ENCODE measurements around the gene ALOX12B. TPM values are rescaled to one million over a fixed set of nuclear protein-coding genes. Genes with fewer than 3 reads are reported as not detected.
"Not testable (repeated sequence)": the region's sequence is repeated elsewhere in the genome, so short reads cannot be mapped to it uniquely, and the experiment has no call there.

Gene ALOX12B
- total RNA-seq, 1 donor from 2014 or later, result 10.9 TPM

DNA sequence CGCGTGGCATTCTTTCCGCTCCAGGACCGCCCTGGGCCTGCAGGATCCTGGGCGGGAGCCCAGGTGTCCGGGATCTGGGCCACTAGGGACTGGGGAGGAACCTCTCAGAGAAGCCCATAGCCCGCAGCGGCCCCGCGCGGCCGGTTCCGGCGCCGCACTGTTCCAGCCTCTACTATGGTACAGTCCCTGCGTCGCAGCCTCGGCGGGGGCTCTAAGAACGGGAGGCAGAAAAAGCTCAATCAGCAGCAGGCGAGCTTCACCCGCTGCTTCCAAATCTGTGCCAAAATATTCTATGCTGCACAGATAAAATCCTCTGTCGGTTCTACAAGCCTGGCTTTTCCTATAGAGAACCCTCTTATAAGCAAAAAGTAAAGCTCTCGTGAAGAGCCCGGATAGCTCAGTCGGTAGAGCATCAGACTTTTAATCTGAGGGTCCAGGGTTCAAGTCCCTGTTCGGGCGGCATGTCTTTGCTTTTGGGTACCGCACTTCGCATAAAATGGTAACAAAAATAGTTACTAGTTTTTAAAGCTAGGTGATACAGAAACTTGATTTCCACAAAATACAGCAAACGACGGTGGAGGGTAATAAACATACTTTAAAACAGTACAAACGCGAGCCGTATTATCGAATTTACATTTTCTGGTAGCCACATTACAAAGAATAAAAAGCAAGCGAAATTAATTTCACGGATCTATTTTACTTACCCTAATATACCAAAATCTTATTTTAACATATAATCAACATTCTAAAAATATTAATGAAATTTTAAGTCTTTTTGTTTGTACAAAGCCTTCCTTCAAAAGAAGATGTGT is 31.5 kb upstream of the ALOX12B start:
- peak; percentile 95 for DNase-seq

DNA sequence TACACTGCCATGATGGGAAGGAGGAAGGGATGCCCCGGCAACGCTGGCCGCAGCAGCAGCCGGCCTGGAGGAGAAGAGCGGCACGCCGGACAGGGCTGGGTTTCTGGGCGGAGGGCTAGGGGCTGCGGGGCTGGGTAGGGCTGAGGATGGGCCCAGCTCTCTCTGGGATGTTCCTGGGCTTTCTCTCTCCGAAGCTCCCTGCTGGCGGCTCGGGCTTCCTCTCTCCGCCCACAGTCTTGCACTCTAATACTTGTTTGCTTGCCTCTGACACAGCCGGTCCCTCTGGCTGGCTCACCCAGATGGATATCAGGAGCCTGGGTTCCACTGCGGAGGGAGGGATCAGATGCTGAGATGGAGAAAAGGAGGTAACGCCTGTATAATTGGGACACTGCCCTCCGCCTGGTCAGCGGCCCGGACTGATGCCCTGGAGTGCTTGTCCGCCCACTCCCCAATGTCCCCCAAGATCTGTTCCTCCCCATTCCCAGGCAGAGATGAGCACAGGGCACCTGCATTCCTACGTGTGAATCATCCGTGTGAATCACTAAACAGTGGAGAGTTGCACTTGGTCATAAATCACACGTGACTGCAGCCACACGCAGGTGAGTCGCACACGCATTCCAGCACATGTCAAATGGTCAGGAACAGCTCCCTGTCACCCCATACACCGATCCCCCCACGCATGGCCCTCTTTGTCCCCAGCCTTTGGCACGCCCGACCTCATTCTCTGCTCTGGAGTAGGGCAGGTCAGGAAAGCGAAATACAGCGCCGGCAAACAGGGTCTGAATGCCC is 30.7 kb upstream of the ALOX12B start, which contains the start of gene ALOXE3:
ALOXE3 (minus strand) TSS at position 535 of the 789 bp plus-strand sequence; CDS start at position 11, 524 bp downstream.
- DNase-seq, result no peak

DNA sequence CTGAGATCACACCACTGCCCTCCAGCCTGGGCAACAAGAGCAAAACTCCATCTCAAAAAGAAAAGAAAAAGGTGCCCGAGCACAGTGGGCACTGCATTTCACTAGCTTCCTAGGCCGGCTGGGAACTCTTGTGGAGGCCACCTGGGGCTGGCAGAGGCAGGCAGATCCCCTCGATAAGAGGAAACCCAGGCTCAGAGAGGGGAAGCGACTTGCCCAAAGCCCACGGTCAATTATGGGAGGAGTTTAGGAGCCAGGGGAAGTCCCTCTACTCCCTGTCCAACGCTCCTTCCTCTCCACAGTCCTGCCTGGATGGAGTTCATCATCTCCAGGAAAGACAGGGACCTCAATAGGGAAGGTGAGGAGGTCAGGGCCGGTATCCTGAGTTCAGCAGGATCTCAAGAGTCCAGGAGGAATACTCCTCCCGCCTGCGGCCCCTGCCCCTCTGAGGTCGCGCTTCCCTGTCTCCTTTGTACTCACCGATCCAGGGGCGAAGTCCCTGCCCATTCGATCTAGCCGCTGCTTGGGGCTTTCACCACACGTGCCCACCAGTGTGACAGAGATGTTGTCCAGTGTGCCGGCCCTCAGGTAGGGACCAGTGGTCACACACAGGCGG is 30.0 kb upstream of the ALOX12B start:
- DNase-seq, result no peak

DNA sequence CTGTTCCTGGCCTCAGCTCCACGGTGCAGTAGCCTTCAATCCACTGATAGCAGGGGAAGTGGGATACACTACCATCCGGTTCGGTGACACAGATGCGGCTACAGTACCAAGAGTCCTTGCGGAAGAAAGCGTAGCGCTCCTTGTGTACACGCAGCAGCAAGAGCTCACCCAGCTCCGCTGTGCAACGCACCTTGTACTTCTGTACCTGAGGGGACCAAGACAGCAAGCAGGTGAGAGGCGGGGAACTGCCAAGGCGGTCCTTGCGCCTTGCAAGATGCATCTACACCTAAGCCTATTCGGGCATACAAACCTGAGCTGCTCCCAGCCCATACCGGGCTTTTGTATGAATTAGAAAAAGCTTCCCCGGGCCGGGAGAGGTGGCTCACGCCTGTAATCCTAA is 29.3 kb upstream of the ALOX12B start:
- no peak for DNase-seq

DNA sequence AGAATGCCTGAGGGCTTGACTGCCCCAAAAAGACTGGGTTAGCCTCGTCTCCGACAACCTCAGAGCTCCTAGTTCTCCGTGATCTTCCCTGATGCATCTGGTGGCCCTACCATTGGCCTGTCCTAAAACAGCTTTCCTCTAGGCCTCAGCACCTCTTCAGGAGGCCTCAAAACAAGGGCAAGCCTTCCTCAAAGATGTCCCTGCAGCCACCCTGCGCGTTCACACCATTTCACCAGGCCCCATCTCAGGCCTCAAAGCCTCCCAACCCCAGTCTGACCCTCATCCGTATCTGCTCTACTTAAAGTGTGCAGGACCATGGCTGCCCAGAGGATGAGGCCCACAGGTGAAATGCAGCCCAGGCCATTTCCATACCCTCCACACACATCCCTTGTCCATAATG is 23.4 kb upstream of the ALOX12B start:
- no peak for DNase-seq

DNA sequence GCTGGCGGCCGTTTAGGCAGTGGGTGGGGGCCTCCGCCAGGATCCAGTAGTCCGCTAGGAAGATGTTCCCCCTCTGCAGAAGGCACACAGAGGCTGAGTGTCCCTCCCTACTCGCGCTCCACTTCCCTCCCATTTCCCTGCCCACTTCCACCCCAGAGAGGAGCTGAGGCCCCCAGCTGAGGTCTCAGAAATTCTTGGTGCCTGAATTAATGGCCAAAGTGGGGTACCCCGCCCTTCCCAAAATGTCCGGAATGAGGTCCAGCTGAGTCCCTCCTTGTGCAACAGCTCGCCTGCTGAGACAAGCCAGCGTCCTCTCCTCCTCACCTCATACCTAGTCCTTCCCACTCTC is 22.9 kb upstream of the ALOX12B start:
- DNase-seq, result no peak

DNA sequence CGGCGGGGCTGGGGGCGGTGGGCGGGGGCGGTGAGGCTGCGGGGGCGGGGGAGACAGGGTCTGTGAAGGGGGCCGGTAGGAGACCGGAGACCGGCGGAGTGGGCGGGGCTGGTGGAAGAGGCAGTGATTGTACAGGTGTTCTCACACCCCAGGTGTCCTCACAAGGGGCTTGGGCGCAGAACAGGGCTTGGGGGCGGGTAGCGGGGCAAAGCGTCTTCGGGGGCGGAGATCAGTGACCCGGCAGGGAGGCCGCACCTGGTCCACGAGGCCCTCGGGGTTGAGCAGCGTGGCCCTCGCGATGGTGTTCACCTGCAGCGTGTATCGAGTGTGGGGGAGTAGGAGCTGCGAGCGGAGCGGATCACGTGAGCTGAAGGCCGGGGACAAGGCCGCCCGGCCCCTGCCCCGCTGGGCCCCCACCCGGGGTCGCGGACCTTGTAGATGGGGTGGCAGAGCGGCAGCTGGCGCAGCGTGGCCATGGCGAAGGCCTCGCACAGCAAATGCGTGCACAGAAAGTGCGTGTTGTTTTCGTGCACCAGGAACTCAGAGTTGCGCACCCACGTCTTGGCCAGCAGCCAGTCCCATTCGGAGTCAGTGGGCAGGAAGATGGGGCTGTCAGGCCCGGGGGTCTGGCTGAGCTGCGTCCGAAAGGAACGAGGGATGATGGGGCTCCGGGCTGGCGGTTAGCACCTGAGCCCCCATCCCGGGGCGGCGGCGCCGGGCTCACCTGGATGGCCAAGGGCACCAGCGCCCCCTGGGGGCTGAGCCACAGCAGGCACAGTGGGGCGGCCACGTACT is 22.3 kb upstream of the ALOX12B start:
- DNase-seq, result no peak

DNA sequence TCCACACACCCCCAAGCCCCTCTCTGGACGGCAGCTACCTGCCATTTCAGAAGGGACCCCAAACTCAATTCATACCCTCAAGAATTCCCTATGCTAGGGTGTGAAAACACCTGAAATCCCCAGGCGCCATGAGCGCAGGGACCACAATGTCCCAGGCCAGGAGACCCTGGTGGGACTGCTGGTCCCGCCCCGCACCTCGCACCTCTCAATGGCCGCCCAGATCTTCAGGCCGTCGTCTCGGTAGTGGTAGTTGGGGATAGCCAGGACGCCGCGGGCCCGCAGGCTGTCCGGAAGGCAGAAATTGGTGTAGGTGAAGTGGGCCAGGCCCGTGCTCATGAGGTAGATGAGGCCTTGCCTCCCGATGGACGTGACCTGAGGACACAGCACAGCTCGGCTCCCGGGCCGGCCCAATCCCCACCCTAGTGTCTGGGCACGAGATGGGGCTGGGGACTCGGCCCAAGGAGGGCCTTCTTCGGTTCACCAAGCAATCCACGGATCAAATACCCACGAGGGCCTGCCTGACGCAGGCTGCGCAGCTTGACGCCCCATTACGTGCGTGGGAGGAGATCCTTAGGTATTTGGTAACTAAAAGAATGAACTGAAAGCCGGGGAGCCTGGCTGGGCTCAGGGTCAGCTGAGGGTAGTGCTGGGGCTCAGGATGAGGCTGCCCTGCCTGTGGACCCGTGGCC is 21.6 kb upstream of the ALOX12B start:
- no peak for DNase-seq

DNA sequence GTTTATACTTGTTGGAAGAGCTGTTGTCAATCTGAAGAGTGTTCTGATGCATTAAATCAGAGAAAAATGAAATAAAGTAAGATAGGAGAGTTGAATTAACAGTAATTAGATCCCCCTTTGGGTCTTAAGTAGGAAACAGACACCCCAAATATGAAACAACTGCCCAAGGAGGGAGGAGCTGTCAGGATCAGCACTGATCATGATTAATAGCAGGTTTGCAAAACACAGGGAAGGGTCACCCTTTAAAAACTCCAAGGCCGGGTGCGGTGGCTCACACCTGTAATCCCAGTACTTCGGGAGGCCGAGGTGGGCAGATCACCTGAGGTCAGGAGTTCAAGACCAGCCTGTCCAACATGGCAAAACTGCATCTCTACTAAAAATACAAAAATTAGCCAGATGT is 19.5 kb upstream of the ALOX12B start:
- not testable (repeated sequence) for DNase-seq

DNA sequence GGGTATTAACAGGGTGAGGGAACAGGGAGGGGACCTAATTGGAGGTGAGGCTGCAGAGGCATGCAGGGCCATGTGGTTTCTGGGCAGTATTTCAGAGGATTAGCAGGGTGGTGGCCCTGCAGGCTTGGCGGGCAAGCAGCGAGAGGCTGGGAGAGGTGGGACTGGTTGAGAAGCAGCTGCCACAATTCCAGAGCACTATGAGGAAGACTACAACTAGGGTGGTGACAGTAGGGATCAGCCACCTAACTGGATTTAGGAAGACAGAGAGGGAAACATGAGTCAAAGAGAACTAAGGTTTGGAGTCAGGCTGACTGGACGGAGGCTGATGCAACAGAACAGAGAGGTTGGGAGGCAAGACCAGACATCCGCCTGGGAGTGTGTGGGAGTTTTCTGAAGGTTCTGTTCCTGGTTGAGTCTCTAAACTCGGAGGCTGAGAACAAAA is 18.5 kb upstream of the ALOX12B start:
- DNase-seq, result no peak

DNA sequence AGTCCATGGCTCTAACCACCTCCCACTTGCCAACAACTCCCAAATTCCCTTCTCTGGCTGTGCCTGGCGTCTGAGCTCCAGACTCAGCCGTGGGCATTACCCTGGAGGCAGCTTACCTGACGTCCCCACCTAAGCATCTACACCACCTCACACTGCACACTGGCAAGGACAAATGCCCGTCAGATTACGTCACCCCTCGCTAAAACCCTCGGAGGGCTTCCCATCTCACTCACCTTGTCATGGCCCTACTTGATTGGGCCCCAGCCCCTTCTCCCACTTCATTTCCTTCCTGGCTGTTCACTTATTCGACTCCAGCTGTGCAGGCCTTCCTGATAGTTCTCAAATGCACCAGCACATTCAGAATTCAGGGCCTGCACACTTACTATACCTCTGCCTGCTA is 17.4 kb upstream of the ALOX12B start:
- DNase-seq, result no peak

DNA sequence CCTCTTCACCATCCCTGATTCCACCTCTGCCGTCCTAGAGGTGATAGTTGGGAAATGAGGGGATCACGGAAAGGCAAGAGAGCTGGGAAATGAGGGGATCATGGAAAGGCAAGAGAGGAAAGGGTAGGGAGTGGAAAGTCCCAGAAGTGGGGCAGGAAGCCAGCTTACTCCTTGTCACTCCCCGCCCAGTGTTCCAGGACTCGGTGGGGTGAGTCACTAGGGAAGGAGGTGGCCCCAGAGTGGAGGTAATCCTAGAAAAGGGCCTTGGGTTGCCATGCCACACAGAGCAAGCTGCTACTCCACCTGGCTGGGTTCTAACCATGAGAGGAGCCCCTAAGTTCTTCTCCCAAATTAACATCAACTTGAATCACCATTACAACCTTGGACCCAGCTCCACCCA is 16.0 kb upstream of the ALOX12B start:
- DNase-seq, result no peak

DNA sequence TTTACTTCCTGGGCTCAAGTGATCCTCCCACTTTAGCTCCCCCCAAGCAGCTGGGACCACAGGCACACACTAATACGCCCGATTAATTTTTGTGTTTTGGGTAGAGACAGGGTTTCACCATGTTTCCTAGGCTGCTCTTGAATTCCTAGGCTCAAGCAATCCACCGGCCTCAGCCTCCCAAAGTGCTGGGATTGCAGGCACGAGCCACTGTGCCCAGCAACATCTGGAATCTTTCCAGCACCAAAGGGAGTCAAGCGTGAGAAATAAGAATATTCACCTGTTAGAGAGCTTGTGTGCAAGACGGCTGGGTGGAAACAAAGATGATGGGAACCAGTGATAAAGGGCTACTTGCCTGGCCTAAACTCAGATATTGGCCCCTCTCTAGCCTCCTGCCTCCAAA is 14.2 kb upstream of the ALOX12B start:
- no peak for DNase-seq

DNA sequence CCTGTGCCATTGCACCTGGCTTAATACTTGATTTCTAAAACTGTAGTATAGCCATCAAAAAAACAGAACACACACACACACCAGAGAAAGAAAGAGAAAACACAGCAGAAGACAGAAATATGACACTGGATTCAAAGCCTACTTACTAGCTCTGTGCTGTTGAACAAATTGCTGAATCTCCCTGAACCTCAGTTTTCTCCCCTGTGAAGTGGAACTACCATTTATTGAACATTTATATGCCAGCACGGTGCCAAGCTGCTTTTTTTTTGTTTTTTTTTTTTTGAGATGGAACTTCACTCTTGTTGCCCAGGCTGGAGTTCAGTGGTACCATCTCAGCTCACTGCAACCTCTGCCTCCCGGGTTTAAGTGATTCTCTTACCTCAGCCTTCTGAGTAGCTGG is 13.2 kb upstream of the ALOX12B start:
- no peak for DNase-seq

DNA sequence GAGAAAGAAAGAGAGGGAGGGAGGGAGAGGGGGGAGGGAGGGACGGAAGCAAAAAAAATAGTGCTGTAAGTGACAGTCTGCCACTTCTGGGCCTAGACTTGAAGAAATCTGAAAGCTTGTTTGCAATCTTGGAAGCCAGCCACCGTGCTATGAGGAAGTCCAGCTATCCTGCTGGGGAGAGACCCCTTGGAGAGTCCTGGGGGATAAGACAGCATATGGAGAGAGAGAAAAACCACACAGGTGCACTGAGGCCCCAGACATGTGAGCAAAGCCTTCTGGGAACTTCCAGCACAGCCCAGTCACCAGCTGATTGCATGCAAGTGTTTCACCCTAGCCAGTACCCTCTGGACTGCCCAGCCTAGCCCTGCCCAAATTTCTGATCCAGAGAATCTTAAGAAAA is 12.6 kb upstream of the ALOX12B start:
- DNase-seq, result no peak

DNA sequence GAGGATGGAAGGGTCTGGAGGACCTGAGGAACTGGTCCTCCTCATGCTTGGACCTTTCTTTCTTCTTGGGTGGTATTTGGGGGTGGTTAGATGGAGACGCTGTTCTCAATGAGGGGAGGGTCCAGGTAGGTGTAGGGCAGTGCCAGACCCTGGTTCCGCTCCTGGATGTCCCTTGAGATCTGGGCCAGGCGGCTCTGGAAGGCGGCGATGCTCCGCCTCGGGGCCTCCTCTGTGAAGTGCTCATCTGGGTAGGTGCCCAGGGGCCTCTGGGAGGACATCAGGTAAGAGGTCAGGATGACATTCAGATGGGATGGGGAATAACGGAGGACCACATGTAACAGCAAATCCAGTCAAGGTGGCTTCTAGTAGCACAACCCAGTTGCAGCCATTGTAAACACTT is 9.0 kb upstream of the ALOX12B start:
- no peak for DNase-seq

DNA sequence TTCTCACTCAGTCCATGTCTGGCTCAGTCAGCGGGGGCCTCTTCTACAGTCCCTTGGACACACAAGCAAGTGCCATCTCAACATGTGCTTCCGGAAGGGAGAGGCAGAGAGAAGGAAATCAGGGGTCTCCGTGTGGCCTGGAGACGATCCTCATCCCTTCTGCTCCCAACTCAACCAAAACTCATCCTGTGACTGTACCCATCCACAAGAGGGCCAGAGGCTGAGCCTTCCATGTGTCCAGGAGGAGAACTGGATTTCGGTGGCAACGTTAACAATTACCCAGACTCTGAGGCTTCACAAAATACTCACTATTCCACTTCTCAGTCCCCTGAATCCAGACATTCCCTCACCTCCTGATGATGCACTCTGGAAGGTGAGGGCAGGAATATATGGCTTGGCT is 7.8 kb upstream of the ALOX12B start:
- DNase-seq, result no peak

DNA sequence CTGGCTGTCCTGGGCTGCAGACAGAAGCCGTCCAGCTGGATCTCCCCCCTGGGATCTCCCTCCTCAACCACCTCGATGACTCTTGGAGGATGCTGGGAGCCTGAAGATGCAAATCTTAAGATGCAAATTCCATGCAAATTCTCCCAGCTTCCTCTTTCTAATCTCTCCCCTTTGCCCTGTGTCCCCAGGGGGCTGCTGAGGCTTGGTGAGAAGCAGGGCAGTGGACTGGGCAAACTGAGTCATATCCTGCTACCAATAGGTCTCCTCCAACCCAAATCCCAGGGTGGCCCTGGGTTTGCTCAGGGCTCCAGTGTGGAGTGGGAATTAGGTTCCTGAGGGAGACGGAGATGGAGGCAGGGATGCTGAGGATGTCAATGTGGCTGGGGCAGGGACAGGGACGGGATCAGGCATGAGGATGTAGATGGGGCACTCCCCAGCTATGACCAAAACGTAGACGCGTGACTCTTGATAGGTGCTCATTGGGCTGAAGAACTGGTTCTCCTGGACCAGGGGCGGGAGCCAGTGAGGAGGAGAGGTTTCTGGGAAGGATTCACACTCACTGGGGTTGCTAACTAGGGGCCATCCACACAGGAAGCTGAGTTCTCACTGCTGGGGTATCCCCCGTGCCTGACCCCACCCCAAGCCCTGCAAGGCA is 3.6 kb upstream of the ALOX12B start:
- no peak for DNase-seq

DNA sequence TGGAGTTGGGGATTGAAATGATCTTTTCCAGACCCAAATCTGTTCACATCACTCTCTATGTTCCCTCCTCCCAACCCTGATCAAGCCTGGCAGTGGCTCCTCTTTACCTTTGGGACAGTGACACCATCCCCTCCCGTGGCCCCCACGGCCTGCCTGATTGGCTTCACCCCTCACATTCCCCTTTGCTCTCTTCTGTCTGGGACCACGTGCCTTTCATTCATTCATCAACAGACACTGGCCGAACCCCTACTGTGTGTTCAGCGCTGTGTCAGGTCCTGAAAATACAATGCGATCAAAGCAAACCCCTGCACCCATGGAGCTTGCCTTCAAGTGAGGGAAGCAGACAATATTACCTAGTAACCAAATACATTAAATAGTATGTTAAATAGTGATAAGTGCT is 2.2 kb upstream of the ALOX12B start:
- DNase-seq, result no peak

DNA sequence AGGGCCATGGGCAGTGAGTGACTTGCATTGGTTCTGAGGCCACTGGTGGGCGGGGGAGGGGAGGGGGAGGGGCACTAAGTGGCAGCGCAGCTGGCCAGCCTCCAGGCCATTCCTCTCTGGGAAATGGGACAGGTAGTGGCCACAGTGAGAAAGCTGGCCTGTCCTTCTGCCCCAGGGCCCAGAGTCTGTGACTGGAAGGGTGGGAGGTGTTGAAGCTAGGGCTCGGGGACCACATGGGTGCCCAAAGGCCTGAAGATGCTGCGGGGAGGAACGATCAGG is 375 bp upstream of the ALOX12B start:
- DNase-seq, result no peak

DNA sequence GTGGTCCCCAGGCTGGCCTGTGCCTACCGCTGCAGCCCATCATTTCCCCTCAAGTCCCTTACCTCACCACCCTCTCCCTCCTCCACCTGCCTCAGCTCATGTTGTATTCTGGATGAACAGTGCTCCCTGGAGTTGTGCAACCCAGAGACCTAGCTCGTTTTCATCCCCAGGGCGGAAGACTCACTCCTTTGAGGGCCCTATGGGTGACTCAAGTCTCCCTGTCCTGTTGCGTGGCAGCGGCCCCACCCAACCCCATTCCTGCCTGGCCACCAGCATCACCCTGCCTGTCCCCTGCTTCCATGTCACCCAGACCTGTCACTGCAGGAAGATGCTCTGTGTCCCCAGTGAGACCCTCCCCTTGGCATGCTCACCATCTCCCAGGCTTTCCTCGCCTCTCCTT is 3.3 kb downstream of the ALOX12B start:
- no peak for DNase-seq

DNA sequence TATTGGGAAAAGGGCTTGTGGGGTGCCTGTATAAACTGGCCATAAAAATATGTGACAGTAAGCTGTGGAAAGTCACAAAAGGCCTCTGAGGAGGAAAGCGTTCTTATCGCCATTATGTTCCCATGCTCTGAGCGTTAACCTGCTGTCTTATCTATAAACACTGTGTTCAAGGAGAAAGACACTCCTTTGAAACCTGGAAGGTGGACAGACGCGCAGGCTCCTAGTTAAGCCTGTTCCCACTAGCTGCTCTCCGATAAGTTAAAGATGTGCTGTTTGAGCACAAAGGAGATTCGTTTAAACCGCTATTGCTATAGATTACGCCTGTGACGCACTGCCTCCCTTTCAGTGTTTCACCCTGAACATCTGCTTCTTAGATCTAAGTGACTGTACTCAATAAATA is 5.2 kb downstream of the ALOX12B start:
- no peak for DNase-seq
